ENCODE results near the gene MED29. TPM values are rescaled to one million over a fixed set of nuclear protein-coding genes. Genes with fewer than 3 reads are reported as not detected.

Gene MED29
- total and polyA plus RNA-seq, 4 experiments from 2014 or later: 43.1 to 59.8 (median 50.9) TPM

- DNase-seq: no peak
- no peaks in the 10 kb centered on the region for H3K9me3 Mint-ChIP-seq
- peak overlapping the region in 4 of 7 donors; percentile 10 to 83 (median 26) for H3K27ac Mint-ChIP-seq
- Histone ChIP-seq H3K9me3 (ENCODE audit: control insufficient read depth in 1 of 2, low read length in 2 of 2) (no peaks in the 10 kb centered on the region), H3K27me3 (ENCODE audit: insufficient read depth, low read length) (no peaks in the 10 kb centered on the region), H3K4me1 (ENCODE audit: insufficient read depth, low read length) (peaks cover 32% of the 10 kb centered on the region), H3K36me3 (ENCODE audit: insufficient read depth, low read length) (peaks cover 13% of the 10 kb centered on the region), H3K27ac (ENCODE audit: low read depth, low read length) (no peak overlapping the region), H3K4me3 (ENCODE audit: low read length in 2 of 2) (no peak overlapping the region)
- H3K27me3 Mint-ChIP-seq: no peaks in the 10 kb centered on the region
- peaks cover 27 to 56% of the 10 kb centered on the region in 2 donors for H3K36me3 Mint-ChIP-seq
- intact Hi-C loops (cut with micrococcal nuclease): no loop called here
- H3K4me3 Mint-ChIP-seq: no peak overlapping the region
- H3K4me1 Mint-ChIP-seq: peaks cover 29 to 56% (median 43%) of the 10 kb centered on the region in 4 donors
- POLR2A ChIA-PET (ENCODE audit: partially characterized antibody): no interaction called here
- CTCF ChIA-PET (ENCODE audit: partially characterized antibody): interaction anchor here (1.3 to 1.4 kb wide), 2 partner anchors 21 to 239 kb away, joined by 3 read pairs; no protein-coding TSS in a partner anchor
These were observed 41.9 kb upstream of the MED29 start for GRCh38 chr19:39349326-39349725.

GRCh38 chr19:39350156-39350555, 41.0 kb upstream of the MED29 start:
- Mint-ChIP-seq H3K27me3 (no peaks in the 10 kb centered on the region), H3K36me3 (peaks cover 33 to 55% of the 10 kb centered on the region in 2 donors), H3K27ac (no peak overlapping the region), H3K4me1 (peaks cover 24 to 47% (median 36%) of the 10 kb centered on the region in 4 donors), H3K9me3 (no peaks in the 10 kb centered on the region), H3K4me3 (no peak overlapping the region)
- H3K27ac ChIP-seq (ENCODE audit: low read depth, low read length): no peak overlapping the region
- no peak for DNase-seq
- peaks cover 24% of the 10 kb centered on the region for H3K4me1 ChIP-seq (ENCODE audit: insufficient read depth, low read length)
- POLR2A ChIA-PET (ENCODE audit: partially characterized antibody): interaction anchor here (0.6 to 0.8 kb wide), 2 partner anchors 8 to 97 kb away, joined by 3 read pairs; partner anchors contain the start of gene SAMD4B
- no peak overlapping the region for H3K4me3 ChIP-seq (ENCODE audit: low read length in 2 of 2)
- no peaks in the 10 kb centered on the region for H3K9me3 ChIP-seq (ENCODE audit: control insufficient read depth in 1 of 2, low read length in 2 of 2)
- intact Hi-C loops (cut with micrococcal nuclease): no loop called here
- CTCF ChIA-PET (ENCODE audit: partially characterized antibody): interaction anchor here (1.3 to 1.4 kb wide), 2 partner anchors 22 to 240 kb away, joined by 3 read pairs; no protein-coding TSS in a partner anchor
- no peaks in the 10 kb centered on the region for H3K27me3 ChIP-seq (ENCODE audit: insufficient read depth, low read length)
- H3K36me3 ChIP-seq (ENCODE audit: insufficient read depth, low read length): peaks cover 16% of the 10 kb centered on the region

GRCh38 chr19:39351537-39352064, 39.6 kb upstream of the MED29 start:
- Mint-ChIP-seq H3K27me3 (no peaks in the 10 kb centered on the region), H3K9me3 (no peaks in the 10 kb centered on the region), H3K36me3 (peaks cover 40 to 66% of the 10 kb centered on the region in 2 donors), H3K4me1 (peaks cover 13 to 33% (median 22%) of the 10 kb centered on the region in 4 donors), H3K4me3 (no peak overlapping the region), H3K27ac (peak overlapping the region in 4 of 7 donors; percentile 15 to 66 (median 38))
- Histone ChIP-seq H3K36me3 (ENCODE audit: insufficient read depth, low read length) (peaks cover 28% of the 10 kb centered on the region), H3K9me3 (ENCODE audit: control insufficient read depth in 1 of 2, low read length in 2 of 2) (no peaks in the 10 kb centered on the region), H3K27me3 (ENCODE audit: insufficient read depth, low read length) (no peaks in the 10 kb centered on the region), H3K4me3 (ENCODE audit: low read length in 2 of 2) (no peak overlapping the region), H3K27ac (ENCODE audit: low read depth, low read length) (no peak overlapping the region), H3K4me1 (ENCODE audit: insufficient read depth, low read length) (peaks cover 10% of the 10 kb centered on the region)
- ChIA-PET CTCF (ENCODE audit: partially characterized antibody) (no interaction called here), POLR2A (ENCODE audit: partially characterized antibody) (no interaction called here)
- intact Hi-C loops (cut with micrococcal nuclease): no loop called here
- peak in 2 of 5 donors; percentile 17 to 47 for DNase-seq

- Mint-ChIP-seq H3K4me3 (no peak overlapping the region), H3K27me3 (no peaks in the 10 kb centered on the region), H3K27ac (peak overlapping the region in 3 of 7 donors; percentile 32 to 69 (median 52)), H3K36me3 (peaks cover 49 to 66% of the 10 kb centered on the region in 2 donors), H3K9me3 (no peaks in the 10 kb centered on the region), H3K4me1 (peaks cover 12 to 26% (median 16%) of the 10 kb centered on the region in 4 donors)
- ChIA-PET POLR2A (ENCODE audit: partially characterized antibody) (no interaction called here), CTCF (ENCODE audit: partially characterized antibody) (interaction anchor here (1.1 kb wide), 1 partner anchor 83 kb away, joined by 3 read pairs; the partner anchor contains the start of gene RPS16)
- no peak overlapping the region for H3K4me3 ChIP-seq (ENCODE audit: low read length in 2 of 2)
- peaks cover 7% of the 10 kb centered on the region for H3K4me1 ChIP-seq (ENCODE audit: insufficient read depth, low read length)
- H3K36me3 ChIP-seq (ENCODE audit: insufficient read depth, low read length): peaks cover 37% of the 10 kb centered on the region
- H3K27me3 ChIP-seq (ENCODE audit: insufficient read depth, low read length): no peaks in the 10 kb centered on the region
- H3K9me3 ChIP-seq (ENCODE audit: control insufficient read depth in 1 of 2, low read length in 2 of 2): no peaks in the 10 kb centered on the region
- no peak overlapping the region for H3K27ac ChIP-seq (ENCODE audit: low read depth, low read length)
- intact Hi-C loops (cut with micrococcal nuclease): no loop called here
- DNase-seq: no peak
These were observed 38.6 kb upstream of the MED29 start for GRCh38 chr19:39352381-39353255.

GRCh38 chr19:39355253-39355652, 35.9 kb upstream of the MED29 start:
- no peak for DNase-seq
- ChIA-PET CTCF (ENCODE audit: partially characterized antibody) (no interaction called here), POLR2A (ENCODE audit: partially characterized antibody) (interaction anchor here (1.9 to 2.0 kb wide), 2 partner anchors 13 to 19 kb away, joined by 5 to 8 read pairs; partner anchors contain the start of genes GMFG and SAMD4B)
- Mint-ChIP-seq H3K36me3 (peaks cover 44 to 64% of the 10 kb centered on the region in 2 donors), H3K9me3 (no peaks in the 10 kb centered on the region), H3K4me1 (peaks cover 2 to 9% (median 5%) of the 10 kb centered on the region in 4 donors), H3K27me3 (no peaks in the 10 kb centered on the region), H3K27ac (peak overlapping the region in 3 of 7 donors; percentile 32 to 79 (median 43)), H3K4me3 (no peak overlapping the region)
- H3K4me3 ChIP-seq (ENCODE audit: low read length in 2 of 2): no peak overlapping the region
- H3K27ac ChIP-seq (ENCODE audit: low read depth, low read length): no peak overlapping the region
- H3K27me3 ChIP-seq (ENCODE audit: insufficient read depth, low read length): no peaks in the 10 kb centered on the region
- peaks cover 51% of the 10 kb centered on the region for H3K36me3 ChIP-seq (ENCODE audit: insufficient read depth, low read length)
- no peaks in the 10 kb centered on the region for H3K9me3 ChIP-seq (ENCODE audit: control insufficient read depth in 1 of 2, low read length in 2 of 2)
- intact Hi-C loops (cut with micrococcal nuclease): no loop called here
- H3K4me1 ChIP-seq (ENCODE audit: insufficient read depth, low read length): peaks cover 7% of the 10 kb centered on the region

GRCh38 chr19:39356073-39356472, 35.1 kb upstream of the MED29 start:
- Mint-ChIP-seq H3K9me3 (no peaks in the 10 kb centered on the region), H3K4me1 (peaks cover 2 to 8% (median 5%) of the 10 kb centered on the region in 4 donors), H3K4me3 (no peak overlapping the region), H3K27me3 (no peaks in the 10 kb centered on the region), H3K27ac (peak overlapping the region in 1 of 7 donors; percentile 59), H3K36me3 (peaks cover 44 to 71% of the 10 kb centered on the region in 2 donors)
- intact Hi-C loops (cut with micrococcal nuclease): no loop called here
- Histone ChIP-seq H3K27me3 (ENCODE audit: insufficient read depth, low read length) (no peaks in the 10 kb centered on the region), H3K27ac (ENCODE audit: low read depth, low read length) (no peak overlapping the region), H3K9me3 (ENCODE audit: control insufficient read depth in 1 of 2, low read length in 2 of 2) (no peaks in the 10 kb centered on the region), H3K4me3 (ENCODE audit: low read length in 2 of 2) (no peak overlapping the region), H3K4me1 (ENCODE audit: insufficient read depth, low read length) (peaks cover 7% of the 10 kb centered on the region), H3K36me3 (ENCODE audit: insufficient read depth, low read length) (peaks cover 60% of the 10 kb centered on the region)
- POLR2A ChIA-PET (ENCODE audit: partially characterized antibody): interaction anchor here (0.8 to 2.0 kb wide), 2 partner anchors 20 to 55 kb away, joined by 4 to 5 read pairs; partner anchors contain the start of gene GMFG
- DNase-seq: no peak
- CTCF ChIA-PET (ENCODE audit: partially characterized antibody): interaction anchor here (1.0 kb wide), 1 partner anchor 56 kb away, joined by 3 read pairs; no protein-coding TSS in a partner anchor

- peak overlapping the region in 2 of 7 donors; percentile 25 to 59 for H3K27ac Mint-ChIP-seq
- DNase-seq: no peak
- H3K4me3 Mint-ChIP-seq: no peak overlapping the region
- H3K27me3 Mint-ChIP-seq: no peaks in the 10 kb centered on the region
- Histone ChIP-seq H3K9me3 (ENCODE audit: control insufficient read depth in 1 of 2, low read length in 2 of 2) (no peaks in the 10 kb centered on the region), H3K4me3 (ENCODE audit: low read length in 2 of 2) (no peak overlapping the region), H3K27ac (ENCODE audit: low read depth, low read length) (no peak overlapping the region), H3K4me1 (ENCODE audit: insufficient read depth, low read length) (peaks cover 5% of the 10 kb centered on the region), H3K36me3 (ENCODE audit: insufficient read depth, low read length) (peaks cover 60% of the 10 kb centered on the region), H3K27me3 (ENCODE audit: insufficient read depth, low read length) (no peaks in the 10 kb centered on the region)
- ChIA-PET POLR2A (ENCODE audit: partially characterized antibody) (no interaction called here), CTCF (ENCODE audit: partially characterized antibody) (interaction anchor here (1.0 kb wide), 1 partner anchor 55 kb away, joined by 3 read pairs; no protein-coding TSS in a partner anchor)
- peaks cover 44 to 68% of the 10 kb centered on the region in 2 donors for H3K36me3 Mint-ChIP-seq
- no peaks in the 10 kb centered on the region for H3K9me3 Mint-ChIP-seq
- intact Hi-C loops (cut with micrococcal nuclease): no loop called here
- H3K4me1 Mint-ChIP-seq: peaks cover 2 to 6% (median 3%) of the 10 kb centered on the region in 4 donors
These were observed 34.5 kb upstream of the MED29 start for GRCh38 chr19:39356647-39357046.

Data from CD4-positive, alpha-beta memory T cell (primary cell).